Sigmoid colon (tissue), 7 donors: ENCODE results near the gene SCRN1. TPM values are rescaled to one million over a fixed set of nuclear protein-coding genes. Genes with fewer than 3 reads are reported as not detected.

Experiments
- DNase-seq: peaks from one replicate; pipeline ENCODE4 v3.0.0-alpha.2; 2019
- H3K27ac ChIP-seq, 4 donors: fragments of 200-600 bp; sonication (generic); one replicate each; pipeline ENCODE4 v1.5.1; 2016 to 2019; ENCODE audit warnings: mild to moderate bottlenecking in 1 of 4
- H3K27me3 ChIP-seq, 3 donors: fragments of 200-600 bp; sonication (generic); one replicate each; pipeline ENCODE4 v1.5.1; 2019; ENCODE audit warnings: mild to moderate bottlenecking in 1 of 3
- H3K36me3 ChIP-seq, 4 donors: fragments of 200-600 bp; sonication (generic); one replicate each; pipeline ENCODE4 v1.5.1; 2016 to 2019
- H3K4me1 ChIP-seq, 4 donors: fragments of 200-600 bp; sonication (generic); one replicate each; pipeline ENCODE4 v1.5.1; 2017 to 2019
- H3K4me3 ChIP-seq, 4 donors: fragments of 200-600 bp; sonication (generic); one replicate each; pipeline ENCODE4 v1.5.1; 2017 to 2019; ENCODE audit warnings: mild to moderate bottlenecking in 2 of 4, moderate library complexity in 1 of 4
- H3K9me3 ChIP-seq, 4 donors: fragments of 200-600 bp in 3 of 4; sonication (generic) in 3 of 4; one replicate each; pipeline versions ENCODE4 v1.5.1 to v1.6.1; 2013 to 2019
- CTCF ChIP-seq, 4 experiments: fragments of 450-650 bp in 3 of 4; fragments of 200-600 bp in 1 of 4; IDR thresholded peaks; one replicate each; pipeline ENCODE4 v1.5.1; 2016 to 2019; ENCODE audit warnings: antibody characterized with exemption in 4 of 4, mild to moderate bottlenecking in 3 of 4, moderate library complexity in 2 of 4
- EP300 ChIP-seq, 4 donors: sonication (generic); formaldehyde crosslinking; IDR thresholded peaks; one replicate each; pipeline ENCODE4 v1.6.1; 2017; ENCODE audit warnings: antibody characterized with exemption in 4 of 4
- POLR2A ChIP-seq, 2 donors: fragments of 450-650 bp; IDR thresholded peaks; one replicate each; pipeline ENCODE4 v1.6.1; 2016; ENCODE audit warnings: antibody characterized with exemption in 2 of 2, mild to moderate bottlenecking in 2 of 2, moderate library complexity in 2 of 2
- POLR2AphosphoS5 ChIP-seq, 4 donors: sonication (generic); formaldehyde crosslinking; IDR thresholded peaks; one replicate each; pipeline ENCODE4 v1.6.1; 2017; ENCODE audit warnings: antibody characterized with exemption in 4 of 4
- WGBS, 2 donors: extraction: QIAGEN DNeasy Blood & Tissue Kit; methylation state at CpG; one replicate each; pipeline ENCODE4 v1.1.7; 2013; 5-methylcytosine and 5-hydroxymethylcytosine counted together
- intact Hi-C: fragments of 100-400 bp; cut with DNase I; formaldehyde crosslinking; loops from one replicate; pipeline ENCODE4 v1.15.1; 2023
- polyA plus RNA-seq, 3 donors: library from polyadenylated mRNA; stranded (reverse); fragments of 200-250 nt; gene quantifications; one replicate each; pipeline ENCODE4 v1.2.3, GENCODE V29; 2013
- total RNA-seq, 4 donors: library from RNA; depleted of rRNA; stranded (reverse); fragments of >200 nt; gene quantifications; one replicate each; pipeline ENCODE4 v1.1.0, GENCODE V29; 2016
- donor health status: healthy with polysubstance abuse.
- donor health status: Bipolar disorder and iron deficiency.
- donor health status: healthy.

The SCRN1 gene
- total and polyA plus RNA-seq, 7 donors, result 5.1 to 55.0 (median 44.5) TPM

GRCh38 chr7:29924684-29925083, 64.9 kb downstream of the SCRN1 start:
- H3K27me3 ChIP-seq, result no peaks in the 10 kb centered on the region
- no peaks in the 10 kb centered on the region for H3K4me1 ChIP-seq
- peaks cover 0 to 33% (median 19%) of the 10 kb centered on the region in 4 donors for H3K36me3 ChIP-seq
- H3K9me3 ChIP-seq, result no peaks in the 10 kb centered on the region
- WGBS, 2 donors, result 89 to 97% methylated on average over 2 of the region's 2 CpGs
- no peak overlapping the region for H3K4me3 ChIP-seq
- DNase-seq, result no peak
- H3K27ac ChIP-seq, result no peak overlapping the region
- intact Hi-C loops, result loop anchor here (5.0 kb wide), 2 partner anchors 47 to 287 kb away; no protein-coding TSS in a partner anchor
- TF ChIP-seq CTCF (IDR thresholded peaks at IDR 0.05), result no peak
- no peak for TF ChIP-seq POLR2AphosphoS5 (IDR thresholded peaks at IDR 0.05)
- TF ChIP-seq EP300 (IDR thresholded peaks at IDR 0.05), result no peak
- no peak for TF ChIP-seq POLR2A (IDR thresholded peaks at IDR 0.05)

GRCh38 chr7:29924006-29924405, 65.6 kb downstream of the SCRN1 start:
- intact Hi-C loops, result loop anchor here (5.0 kb wide), 2 partner anchors 47 to 287 kb away; no protein-coding TSS in a partner anchor

GRCh38 chr7:29922921-29923700, 66.5 kb downstream of the SCRN1 start:
- peaks cover 0 to 33% (median 19%) of the 10 kb centered on the region in 4 donors for H3K36me3 ChIP-seq
- no peak for TF ChIP-seq POLR2AphosphoS5 (IDR thresholded peaks at IDR 0.05)
- no peak for TF ChIP-seq EP300 (IDR thresholded peaks at IDR 0.05)
- no peak for TF ChIP-seq POLR2A (IDR thresholded peaks at IDR 0.05)
- TF ChIP-seq CTCF (IDR thresholded peaks at IDR 0.05), result no peak
- no peaks in the 10 kb centered on the region for H3K4me1 ChIP-seq
- no peak for DNase-seq
- no peak overlapping the region for H3K4me3 ChIP-seq
- no peaks in the 10 kb centered on the region for H3K9me3 ChIP-seq
- H3K27ac ChIP-seq, result no peak overlapping the region
- WGBS, 2 donors, result 79 to 93% methylated on average over 7 of the region's 7 CpGs
- H3K27me3 ChIP-seq, result no peaks in the 10 kb centered on the region
- intact Hi-C loops, result loop anchor here (5.0 kb wide), 2 partner anchors 46 to 286 kb away; no protein-coding TSS in a partner anchor

More at GRCh38 chr7:29924006-29924405, 65.6 kb downstream of the SCRN1 start:
- WGBS, 2 donors, result 89 to 92% methylated on average over 9 of the region's 9 CpGs
- H3K4me3 ChIP-seq, result no peak overlapping the region
- H3K27me3 ChIP-seq, result no peaks in the 10 kb centered on the region
- H3K27ac ChIP-seq, result no peak overlapping the region
- no peaks in the 10 kb centered on the region for H3K9me3 ChIP-seq
- no peaks in the 10 kb centered on the region for H3K4me1 ChIP-seq
- no peak for TF ChIP-seq EP300 (IDR thresholded peaks at IDR 0.05)
- TF ChIP-seq POLR2AphosphoS5 (IDR thresholded peaks at IDR 0.05), result no peak
- TF ChIP-seq CTCF (IDR thresholded peaks at IDR 0.05), result no peak
- no peak for TF ChIP-seq POLR2A (IDR thresholded peaks at IDR 0.05)
- no peak for DNase-seq
- H3K36me3 ChIP-seq, result peaks cover 0 to 33% (median 19%) of the 10 kb centered on the region in 4 donors

GRCh38 chr7:29921404-29922010, 68.1 kb downstream of the SCRN1 start:
- Histone ChIP-seq H3K4me3 (no peak overlapping the region), H3K27ac (no peak overlapping the region), H3K27me3 (no peaks in the 10 kb centered on the region), H3K9me3 (no peaks in the 10 kb centered on the region), H3K4me1 (peaks cover 0 to under 1% (median 0%) of the 10 kb centered on the region in 4 donors), H3K36me3 (peaks cover 0 to 33% (median 19%) of the 10 kb centered on the region in 4 donors)
- no peak for DNase-seq
- intact Hi-C loops, result loop anchor here (2.0 to 5.0 kb wide), 3 partner anchors 44 to 284 kb away; no protein-coding TSS in a partner anchor
- TF ChIP-seq POLR2AphosphoS5 (IDR thresholded peaks at IDR 0.05) (peak in 1 of 4 donors; percentile 16), CTCF (IDR thresholded peaks at IDR 0.05) (peak; percentile 61 to 92 (median 82)), POLR2A (IDR thresholded peaks at IDR 0.05) (no peak)
- WGBS, 2 donors, result 36 to 57% methylated on average over 4 of the region's 4 CpGs
